H1 (cell line): ENCODE results near the gene C5orf58. TPM values are rescaled to one million over a fixed set of nuclear protein-coding genes. Genes with fewer than 3 reads are reported as not detected.

ENCODE experiments used
- CTCF ChIA-PET: fragments of 300-600 bp; sonication (Branson Sonifier 250); formaldehyde crosslinking; loops from one replicate; lab custom pipeline; 2021; ENCODE audit not compliant: partially characterized antibody; lab: Charles Lee
- POLR2A ChIA-PET: fragments of 300-600 bp; sonication (Branson Sonifier 250); formaldehyde crosslinking; loops from one replicate; lab custom pipeline; 2021; ENCODE audit warnings: inconsistent platforms; ENCODE audit not compliant: partially characterized antibody; lab: Charles Lee
- DNase-seq, 2 experiments: peaks; one replicate each; pipeline versions ENCODE4 v3.0.0 to v3.0.0-alpha.2; 2010 to 2022; ENCODE audit warnings: low spot score in 2 of 2, low read depth in 1 of 2, mixed read lengths in 1 of 2
- FAIRE-seq: peaks from 2 replicates; lab custom pipeline; 2011; peaks lifted over from hg19 to GRCh38; lab: Jason Lieb, UNC
- H2AFZ ChIP-seq: 2 replicates; pipeline ENCODE4 v1.8.1; 2012; ENCODE audit warnings: low read length, inconsistent platforms
- H2AK5ac ChIP-seq: 2 replicates; pipeline ENCODE4 v1.6.1; 2013; ENCODE audit warnings: low read depth, low read length
- H2BK120ac ChIP-seq: replicated peaks from 2 replicates; pipeline ENCODE3; 2013; ENCODE audit warnings: low read depth, low read length, inconsistent platforms
- H2BK12ac ChIP-seq: 2 replicates; pipeline ENCODE4 v1.6.1; 2013; ENCODE audit warnings: low read depth, low read length
- H2BK15ac ChIP-seq: 2 replicates; pipeline ENCODE4 v1.6.1; 2013; ENCODE audit warnings: low read length
- H2BK20ac ChIP-seq: 2 replicates; pipeline ENCODE4 v1.6.1; 2013; ENCODE audit warnings: low read length
- H2BK5ac ChIP-seq: 2 replicates; pipeline ENCODE4 v1.6.1; 2013; ENCODE audit warnings: low read depth, low read length
- H3K14ac ChIP-seq: 2 replicates; pipeline ENCODE4 v1.6.1; 2013; ENCODE audit warnings: inconsistent platforms; ENCODE audit not compliant: insufficient read length
- H3K18ac ChIP-seq: 2 replicates; pipeline ENCODE4 v1.6.1; 2013; ENCODE audit warnings: low read length; ENCODE audit errors: extremely low read depth
- H3K23ac ChIP-seq: 2 replicates; pipeline ENCODE4 v1.6.1; 2013; ENCODE audit warnings: inconsistent platforms; ENCODE audit not compliant: insufficient read length
- H3K23me2 ChIP-seq: 2 replicates; pipeline ENCODE4 v1.6.1; 2013; ENCODE audit warnings: low read depth, low read length
- H3K27ac ChIP-seq: 2 replicates; pipeline ENCODE4 v1.6.1; 2011; ENCODE audit warnings: low read depth, low read length, inconsistent platforms
- H3K27me3 ChIP-seq, 4 experiments: replicated peaks in 1 of 4; 1 replicate in 1 of 4; 2 replicates in 3 of 4; pipeline versions ENCODE4 v1.6.1 to v1.8.1; 2011 to 2013; ENCODE audit warnings: low read length in 3 of 4, mild to moderate bottlenecking in 3 of 4, inconsistent platforms in 2 of 4, mixed read lengths in 2 of 4, moderate library complexity in 1 of 4; ENCODE audit not compliant: control insufficient read depth in 3 of 4, insufficient read depth in 3 of 4; ENCODE audit errors: extremely low read depth in 1 of 4
- H3K36me3 ChIP-seq, 4 experiments: 2 replicates each; pipeline versions ENCODE4 v1.6.1 to v1.8.1; 2011 to 2013; ENCODE audit warnings: mild to moderate bottlenecking in 4 of 4, low read length in 3 of 4, moderate library complexity in 2 of 4, control low read depth in 1 of 4, inconsistent platforms in 1 of 4; ENCODE audit not compliant: insufficient read depth in 4 of 4, control insufficient read depth in 2 of 4
- H3K4ac ChIP-seq: replicated peaks from 2 replicates; pipeline ENCODE3; 2013; ENCODE audit warnings: low read length, low read depth, mixed read lengths, inconsistent platforms; ENCODE audit not compliant: insufficient read length
- H3K4me1 ChIP-seq, 4 experiments: replicated peaks in 1 of 4; 1 replicate in 1 of 4; 2 replicates in 3 of 4; pipeline versions ENCODE4 v1.6.1 to v1.8.1; 2011 to 2013; ENCODE audit warnings: low read length in 3 of 4, inconsistent platforms in 2 of 4, mixed read lengths in 1 of 4; ENCODE audit not compliant: insufficient read depth in 4 of 4, control insufficient read depth in 3 of 4
- H3K4me2 ChIP-seq, 2 experiments: 2 replicates each; pipeline versions ENCODE4 v1.6.1 to v1.8.1; 2011 to 2013; ENCODE audit warnings: low read depth in 2 of 2, low read length in 2 of 2, control low read depth in 1 of 2, inconsistent platforms in 1 of 2, mild to moderate bottlenecking in 1 of 2; ENCODE audit not compliant: insufficient read depth in 1 of 2
- H3K4me3 ChIP-seq, 4 experiments: fragments of 200-600, 300-600 bp in 1 of 4; sonication (generic), shearing (Covaris generic), sonication (Bioruptor Twin) in 1 of 4; 2 replicates each; pipeline versions ENCODE4 v1.5.1 to v1.8.1; 2011 to 2016; ENCODE audit warnings: low read length in 4 of 4, low read depth in 3 of 4, control low read depth in 2 of 4, inconsistent platforms in 2 of 4, mild to moderate bottlenecking in 2 of 4, mixed read lengths in 1 of 4, moderate library complexity in 1 of 4; ENCODE audit not compliant: insufficient read depth in 2 of 4; ENCODE audit errors: extremely low read depth in 1 of 4
- H3K56ac ChIP-seq: replicated peaks from 2 replicates; pipeline ENCODE3; 2013; ENCODE audit warnings: low read depth, mild to moderate bottlenecking, mixed read lengths, low read length, inconsistent platforms; ENCODE audit not compliant: insufficient read length
- H3K79me1 ChIP-seq: 2 replicates; pipeline ENCODE4 v1.6.1; 2013; ENCODE audit warnings: low read depth, low read length, control low read depth
- H3K79me2 ChIP-seq, 2 experiments: 2 replicates each; pipeline versions ENCODE4 v1.6.1 to v1.8.1; 2012 to 2013; ENCODE audit warnings: low read length in 2 of 2, mild to moderate bottlenecking in 2 of 2, inconsistent platforms in 1 of 2; ENCODE audit not compliant: insufficient read depth in 2 of 2, control insufficient read depth in 1 of 2
- H3K9ac ChIP-seq, 4 experiments: replicated peaks in 1 of 4; 1 replicate in 1 of 4; 2 replicates in 3 of 4; pipeline versions ENCODE4 v1.6.1 to v1.8.1; 2011 to 2013; ENCODE audit warnings: low read depth in 3 of 4, low read length in 3 of 4, control low read depth in 2 of 4, mild to moderate bottlenecking in 2 of 4, moderate library complexity in 2 of 4, inconsistent platforms in 1 of 4; ENCODE audit errors: extremely low read depth in 1 of 4
- H3K9me3 ChIP-seq, 2 experiments: 2 replicates each; pipeline versions ENCODE4 v1.6.1 to v1.8.1; 2012 to 2013; ENCODE audit warnings: mild to moderate bottlenecking in 2 of 2, moderate library complexity in 2 of 2, control low read depth in 1 of 2, inconsistent platforms in 1 of 2, low read depth in 1 of 2, low read length in 1 of 2, mixed read lengths in 1 of 2; ENCODE audit not compliant: insufficient read depth in 2 of 2
- H4K20me1 ChIP-seq, 2 experiments: replicated peaks in 1 of 2; 2 replicates each; pipeline versions ENCODE3 to v1.8.1; 2011 to 2013; ENCODE audit warnings: inconsistent platforms in 2 of 2, low read length in 2 of 2, mild to moderate bottlenecking in 1 of 2; ENCODE audit not compliant: insufficient read depth in 2 of 2, control insufficient read depth in 1 of 2
- H4K5ac ChIP-seq: 2 replicates; pipeline ENCODE4 v1.6.1; 2013; ENCODE audit warnings: low read length, low read depth, mixed read lengths, inconsistent platforms; ENCODE audit not compliant: insufficient read length
- H4K8ac ChIP-seq: 2 replicates; pipeline ENCODE4 v1.8.0; 2013; ENCODE audit warnings: mild to moderate bottlenecking, moderate library complexity, low read length, inconsistent platforms; ENCODE audit not compliant: insufficient read depth; ENCODE audit errors: extremely low read depth
- H4K91ac ChIP-seq: replicated peaks from 2 replicates; pipeline ENCODE3; 2013; ENCODE audit warnings: low read length, mixed read lengths, inconsistent platforms; ENCODE audit not compliant: insufficient read length
- BRCA1 ChIP-seq: IDR thresholded peaks from 2 replicates; pipeline ENCODE4 v1.6.1; 2012; ENCODE audit warnings: low read depth, low read length, improper control_type of control experiment
- CTBP2 ChIP-seq: IDR thresholded peaks from 2 replicates; pipeline ENCODE4 v1.7.0; 2011; ENCODE audit warnings: borderline replicate concordance, mild to moderate bottlenecking, moderate library complexity, mixed read lengths, low read length; ENCODE audit not compliant: insufficient read depth, insufficient read length
- EP300 ChIP-seq, 2 experiments: IDR thresholded peaks; 1 replicate in 1 of 2; 2 replicates in 1 of 2; pipeline ENCODE4 v1.6.1; 2011 to 2012; ENCODE audit warnings: low read depth in 2 of 2, low read length in 2 of 2, mild to moderate bottlenecking in 2 of 2, borderline replicate concordance in 1 of 2, inconsistent platforms in 1 of 2, moderate library complexity in 1 of 2
- GABPA ChIP-seq: IDR thresholded peaks from 2 replicates; pipeline ENCODE4 v1.6.1; 2011; ENCODE audit warnings: mild to moderate bottlenecking, low read length, moderate library complexity, borderline replicate concordance; ENCODE audit not compliant: insufficient read depth
- NRF1 ChIP-seq: IDR thresholded peaks from 2 replicates; pipeline ENCODE4 v1.6.1; 2011; ENCODE audit warnings: mild to moderate bottlenecking, low read depth, low read length, improper control_type of control experiment
- RAD21 ChIP-seq, 2 experiments: IDR thresholded peaks in 1 of 2; conservative IDR thresholded peaks in 1 of 2; 2 replicates each; pipeline ENCODE4 v1.6.1; 2011; ENCODE audit warnings: low read depth in 2 of 2, low read length in 2 of 2, improper control_type of control experiment in 1 of 2, inconsistent platforms in 1 of 2, mild to moderate bottlenecking in 1 of 2, moderate library complexity in 1 of 2
- RBBP5 ChIP-seq: IDR thresholded peaks from 2 replicates; pipeline ENCODE4 v1.7.1; 2012; ENCODE audit warnings: low read depth, mild to moderate bottlenecking, inconsistent platforms, low read length, moderate library complexity, borderline replicate concordance
- SIRT6 ChIP-seq: IDR thresholded peaks from one replicate; pipeline ENCODE4 v1.7.1; 2012; ENCODE audit warnings: low read length, inconsistent platforms
- SP1 ChIP-seq: IDR thresholded peaks from 2 replicates; pipeline ENCODE4 v1.6.1; 2011; ENCODE audit warnings: low read depth, low read length
- SP2 ChIP-seq: IDR thresholded peaks from 2 replicates; pipeline ENCODE4 v1.6.1; 2012; ENCODE audit warnings: mild to moderate bottlenecking, low read length, inconsistent platforms
- SRF ChIP-seq: IDR thresholded peaks from 2 replicates; pipeline ENCODE4 v1.6.1; 2011; ENCODE audit warnings: mild to moderate bottlenecking, low read depth, low read length, moderate library complexity
- WGBS, 2 experiments: shearing (Covaris generic) in 1 of 2; methylation state at CpG; one replicate each; pipeline versions ENCODE4 v1.1.6 to v1.1.7; 2013 to 2015; ENCODE audit warnings: low lambda C conversion rate in 2 of 2, mixed read lengths in 2 of 2, inconsistent platforms in 1 of 2, low coverage in 1 of 2, missing lambda C conversion rate in 1 of 2; ENCODE audit not compliant: insufficient replicate concordance in 2 of 2, insufficient coverage in 1 of 2, insufficient read length in 1 of 2; ENCODE audit errors: extremely low coverage in 1 of 2, missing lambda C conversion rate in 1 of 2; 5-methylcytosine and 5-hydroxymethylcytosine counted together
- polyA plus RNA-seq, 7 experiments: library from polyadenylated mRNA; depleted of rRNA in 3 of 7; stranded (reverse) in 5 of 7; unstranded in 2 of 7; fragments of >200 nt in 5 of 7; fragments of 200-250 nt in 2 of 7; gene quantifications; 1 replicate in 5 of 7; 2 replicates in 1 of 7; 4 replicates in 1 of 7; pipeline versions ENCODE4 v1.2.1 to v1.2.3, GENCODE V29; 2011 to 2013; ENCODE audit warnings: missing spikeins in 2 of 7, mixed read lengths in 2 of 7
- total RNA-seq: library from RNA; stranded (reverse); fragmentation: NEBNext Ultra II Directional; extraction: Animal tissue kit (Norgen Biotek cat#: 25700); gene quantifications from 2 replicates; pipeline ENCODE4 v1.2.1, GENCODE V29; 2021

The C5orf58 gene
- total and polyA plus RNA-seq, 2 of the 8 experiments (the other 6 are each of a cell fraction or from before 2014, with no cell fraction given): 0.24 to 1.6 TPM

GRCh38 chr5:170211575-170212334 is 21.0 kb upstream of the C5orf58 start:
- WGBS, 2 experiments: 80% methylated on average over 1 of the region's 1 CpG; no CpG with 5 or more reads in 1 of the 2 experiments

More at GRCh38 chr5:170211575-170212334, 21.0 kb upstream of the C5orf58 start:
- ChIA-PET CTCF (interaction anchor here (0.8 to 4.8 kb wide), 12 partner anchors 9 to 223 kb away, joined by 3 to 22 read pairs (median 3); no protein-coding TSS in a partner anchor), POLR2A (no interaction called here)
- Histone ChIP-seq H3K79me1 (no peaks in the 10 kb centered on the region), H4K20me1 (no peaks in the 10 kb centered on the region), H4K5ac (no peak overlapping the region), H2BK5ac (no peak overlapping the region), H4K8ac (no peak overlapping the region), H2BK120ac (no peak overlapping the region), H3K23me2 (no peaks in the 10 kb centered on the region), H3K27ac (no peak overlapping the region), H2BK12ac (no peak overlapping the region), H3K23ac (no peak overlapping the region), H3K56ac (no peak overlapping the region), H4K91ac (no peak overlapping the region), H2AFZ (no peak overlapping the region), H3K9ac (no peak overlapping the region), H2AK5ac (no peak overlapping the region), H3K4me1 (no peaks in the 10 kb centered on the region), H3K14ac (no peak overlapping the region), H3K18ac (no peak overlapping the region), H2BK20ac (no peak overlapping the region), H3K4me2 (no peak overlapping the region), H3K27me3 (no peaks in the 10 kb centered on the region), H3K79me2 (no peaks in the 10 kb centered on the region), H3K9me3 (no peaks in the 10 kb centered on the region), H3K36me3 (no peaks in the 10 kb centered on the region), H3K4ac (no peak overlapping the region), H2BK15ac (no peak overlapping the region), H3K4me3 (no peak overlapping the region)
- DNase-seq (no peak), FAIRE-seq (no peak)
- TF ChIP-seq SP1 (no peak), NRF1 (no peak), RAD21 (IDR thresholded peaks at IDR 0.05 in 1 of 2, conservative IDR thresholded peaks at IDR 0.05 in 1 of 2; ENCODE audit: low read depth in 2 of 2, low read length in 2 of 2) (no peak), BRCA1 (no peak), CTBP2 (no peak), RBBP5 (no peak), SP2 (no peak), EP300 (IDR thresholded peaks at IDR 0.05; ENCODE audit: borderline replicate concordance in 1 of 2, low read depth in 2 of 2, low read length in 2 of 2) (no peak), GABPA (no peak), SIRT6 (no peak), SRF (no peak)
